Fibroblast of pulmonary artery (primary cell): ENCODE results near the gene RASA4.
"Not testable (repeated sequence)": the region's sequence is repeated elsewhere in the genome, so short reads cannot be mapped to it uniquely, and the experiment has no call there.

ENCODE experiments used
- DNase-seq: peaks from one replicate; pipeline ENCODE4 v3.0.0-alpha.2; 2010; ENCODE audit warnings: low read depth
- H3K4me3 ChIP-seq: replicated peaks from 2 replicates; pipeline ENCODE4 v1.5.1; 2011; ENCODE audit warnings: low read depth, mild to moderate bottlenecking, control low read depth, low read length, moderate library complexity

RASA4 gene

GRCh38 chr7:102611013-102611674, 5.4 kb downstream of the RASA4 start:
- not testable (repeated sequence) for H3K4me3 ChIP-seq, DNase-seq

GRCh38 chr7:102610441-102610840, 6.1 kb downstream of the RASA4 start:
- not testable (repeated sequence) for DNase-seq, H3K4me3 ChIP-seq

- not testable (repeated sequence) for H3K4me3 ChIP-seq, DNase-seq
Observed at GRCh38 chr7:102609734-102610133, 6.8 kb downstream of the RASA4 start.

GRCh38 chr7:102606848-102607247, 9.7 kb downstream of the RASA4 start:
- not testable (repeated sequence) for H3K4me3 ChIP-seq, DNase-seq

GRCh38 chr7:102604431-102605145, 12.0 kb downstream of the RASA4 start:
- not testable (repeated sequence) for DNase-seq, H3K4me3 ChIP-seq

GRCh38 chr7:102602317-102602716, 14.2 kb downstream of the RASA4 start:
- H3K4me3 ChIP-seq, DNase-seq: not testable (repeated sequence)

GRCh38 chr7:102599699-102600098, 16.9 kb downstream of the RASA4 start:
- not testable (repeated sequence) for H3K4me3 ChIP-seq, DNase-seq

GRCh38 chr7:102596036-102596435, 20.5 kb downstream of the RASA4 start:
- not testable (repeated sequence) for DNase-seq

GRCh38 chr7:102593637-102594334, 22.8 kb downstream of the RASA4 start:
- H3K4me3 ChIP-seq, DNase-seq: not testable (repeated sequence)

More at GRCh38 chr7:102596036-102596435, 20.5 kb downstream of the RASA4 start:
- not testable (repeated sequence) for H3K4me3 ChIP-seq

GRCh38 chr7:102592477-102593019, 24.0 kb downstream of the RASA4 start:
- DNase-seq, H3K4me3 ChIP-seq: not testable (repeated sequence)

- H3K4me3 ChIP-seq, DNase-seq: not testable (repeated sequence)
Observed at GRCh38 chr7:102589857-102590256, 26.7 kb downstream of the RASA4 start.

GRCh38 chr7:102583495-102583894, 33.1 kb downstream of the RASA4 start:
- H3K4me3 ChIP-seq, DNase-seq: not testable (repeated sequence)

GRCh38 chr7:102581722-102582121, 34.8 kb downstream of the RASA4 start:
- H3K4me3 ChIP-seq, DNase-seq: not testable (repeated sequence)

- DNase-seq, H3K4me3 ChIP-seq: not testable (repeated sequence)
Observed at GRCh38 chr7:102578486-102578885, 38.1 kb downstream of the RASA4 start.

GRCh38 chr7:102577315-102578240, 39.0 kb downstream of the RASA4 start:
- not testable (repeated sequence) for H3K4me3 ChIP-seq, DNase-seq

- H3K4me3 ChIP-seq, DNase-seq: not testable (repeated sequence)
Observed at GRCh38 chr7:102576363-102576762, 40.2 kb downstream of the RASA4 start.

GRCh38 chr7:102574607-102575006, 41.9 kb downstream of the RASA4 start:
- not testable (repeated sequence) for H3K4me3 ChIP-seq, DNase-seq
